IPS-15b (cell line): Measurements from ENCODE around the gene EHD1.

Source experiments
- H3K27me3 ChIP-seq: one replicate; pipeline ENCODE4 v1.6.1; 2013; ENCODE audit warnings: low read length; ENCODE audit not compliant: control insufficient read depth, insufficient read depth
- H3K36me3 ChIP-seq: one replicate; pipeline ENCODE4 v1.6.1; 2013; ENCODE audit warnings: low read length; ENCODE audit not compliant: control insufficient read depth, insufficient read depth
- H3K4me1 ChIP-seq: one replicate; pipeline ENCODE4 v1.6.1; 2013; ENCODE audit warnings: mild to moderate bottlenecking, low read length; ENCODE audit not compliant: control insufficient read depth, insufficient read depth
- H3K4me3 ChIP-seq: one replicate; pipeline ENCODE4 v1.5.1; 2013; ENCODE audit warnings: low read depth, low read length
- H3K9ac ChIP-seq: one replicate; pipeline ENCODE4 v1.6.1; 2013; ENCODE audit warnings: low read depth, mild to moderate bottlenecking, low read length
- H3K9me3 ChIP-seq: one replicate; pipeline ENCODE4 v1.6.1; 2013; ENCODE audit warnings: mild to moderate bottlenecking, low read length; ENCODE audit not compliant: control insufficient read depth, insufficient read depth

EHD1 gene

GRCh38 chr11:64905516-64906313 lies 27.3 kb upstream of the EHD1 start:
- Histone ChIP-seq H3K4me1 (no peaks in the 10 kb centered on the region), H3K27me3 (no peaks in the 10 kb centered on the region), H3K4me3 (no peak overlapping the region), H3K9ac (no peak overlapping the region), H3K9me3 (no peaks in the 10 kb centered on the region), H3K36me3 (peaks cover 56% of the 10 kb centered on the region)

GRCh38 chr11:64903291-64903833 lies 24.9 kb upstream of the EHD1 start:
- H3K4me3 ChIP-seq = no peak overlapping the region
- H3K4me1 ChIP-seq = no peaks in the 10 kb centered on the region
- no peaks in the 10 kb centered on the region for H3K27me3 ChIP-seq
- H3K9ac ChIP-seq = no peak overlapping the region
- H3K36me3 ChIP-seq = peaks cover 48% of the 10 kb centered on the region
- H3K9me3 ChIP-seq = no peaks in the 10 kb centered on the region

GRCh38 chr11:64902102-64902900 lies 23.9 kb upstream of the EHD1 start:
- H3K36me3 ChIP-seq = peaks cover 51% of the 10 kb centered on the region
- no peaks in the 10 kb centered on the region for H3K27me3 ChIP-seq
- no peaks in the 10 kb centered on the region for H3K9me3 ChIP-seq
- H3K4me3 ChIP-seq = no peak overlapping the region
- no peaks in the 10 kb centered on the region for H3K4me1 ChIP-seq
- H3K9ac ChIP-seq = no peak overlapping the region

- peaks cover 42% of the 10 kb centered on the region for H3K36me3 ChIP-seq
- H3K9ac ChIP-seq = no peak overlapping the region
- H3K4me1 ChIP-seq = no peaks in the 10 kb centered on the region
- H3K9me3 ChIP-seq = no peaks in the 10 kb centered on the region
- no peaks in the 10 kb centered on the region for H3K27me3 ChIP-seq
- no peak overlapping the region for H3K4me3 ChIP-seq
These were observed 22.4 kb upstream of the EHD1 start for GRCh38 chr11:64900774-64901173.

GRCh38 chr11:64900263-64900678 lies 21.9 kb upstream of the EHD1 start:
- Histone ChIP-seq H3K27me3 (no peaks in the 10 kb centered on the region), H3K4me3 (no peak overlapping the region), H3K4me1 (no peaks in the 10 kb centered on the region), H3K9me3 (no peaks in the 10 kb centered on the region), H3K36me3 (peaks cover 39% of the 10 kb centered on the region), H3K9ac (no peak overlapping the region)

GRCh38 chr11:64898541-64898940 lies 20.1 kb upstream of the EHD1 start:
- Histone ChIP-seq H3K9ac (no peak overlapping the region), H3K36me3 (peaks cover 41% of the 10 kb centered on the region), H3K27me3 (no peaks in the 10 kb centered on the region), H3K4me3 (no peak overlapping the region), H3K4me1 (no peaks in the 10 kb centered on the region), H3K9me3 (no peaks in the 10 kb centered on the region)

- Histone ChIP-seq H3K4me3 (no peak overlapping the region), H3K9me3 (no peaks in the 10 kb centered on the region), H3K27me3 (no peaks in the 10 kb centered on the region), H3K36me3 (peaks cover 40% of the 10 kb centered on the region), H3K4me1 (no peaks in the 10 kb centered on the region), H3K9ac (no peak overlapping the region)
These were observed 19.6 kb upstream of the EHD1 start for GRCh38 chr11:64898076-64898445.

GRCh38 chr11:64897381-64898075 lies 19.1 kb upstream of the EHD1 start:
- H3K9ac ChIP-seq = no peak overlapping the region
- H3K4me1 ChIP-seq = no peaks in the 10 kb centered on the region
- no peaks in the 10 kb centered on the region for H3K9me3 ChIP-seq
- no peak overlapping the region for H3K4me3 ChIP-seq
- H3K27me3 ChIP-seq = no peaks in the 10 kb centered on the region
- peaks cover 37% of the 10 kb centered on the region for H3K36me3 ChIP-seq

- Histone ChIP-seq H3K36me3 (peaks cover 29% of the 10 kb centered on the region), H3K4me3 (no peak overlapping the region), H3K4me1 (no peaks in the 10 kb centered on the region), H3K9me3 (no peaks in the 10 kb centered on the region), H3K9ac (no peak overlapping the region), H3K27me3 (no peaks in the 10 kb centered on the region)
These were observed 18.1 kb upstream of the EHD1 start for GRCh38 chr11:64896448-64897022.

- no peak overlapping the region for H3K4me3 ChIP-seq
- no peaks in the 10 kb centered on the region for H3K4me1 ChIP-seq
- no peak overlapping the region for H3K9ac ChIP-seq
- peaks cover 20% of the 10 kb centered on the region for H3K36me3 ChIP-seq
- H3K27me3 ChIP-seq = no peaks in the 10 kb centered on the region
- H3K9me3 ChIP-seq = no peaks in the 10 kb centered on the region
These were observed 16.5 kb upstream of the EHD1 start for GRCh38 chr11:64894812-64895452.
